DOHH2 (cell line): ENCODE data around the gene TCF12.

ENCODE experiments used
- EZH2phosphoT487 ChIP-seq: fragments of 200-600 bp; sonication (generic); IDR thresholded peaks from 2 replicates; pipeline ENCODE4 v1.6.1; 2017; ENCODE audit warnings: borderline replicate concordance, mild to moderate bottlenecking, antibody characterized with exemption, low read length, moderate library complexity, mixed read lengths
- TF ChIP-seq, protein P1 (sequence below): fragments of 200-600 bp; sonication (generic); IDR thresholded peaks from one replicate; pipeline ENCODE4 v1.5.1; 2014; ENCODE audit warnings: antibody characterized with exemption, mild to moderate bottlenecking, low read depth, low read length; ENCODE audit not compliant: poor library complexity, severe bottlenecking

DNA sequence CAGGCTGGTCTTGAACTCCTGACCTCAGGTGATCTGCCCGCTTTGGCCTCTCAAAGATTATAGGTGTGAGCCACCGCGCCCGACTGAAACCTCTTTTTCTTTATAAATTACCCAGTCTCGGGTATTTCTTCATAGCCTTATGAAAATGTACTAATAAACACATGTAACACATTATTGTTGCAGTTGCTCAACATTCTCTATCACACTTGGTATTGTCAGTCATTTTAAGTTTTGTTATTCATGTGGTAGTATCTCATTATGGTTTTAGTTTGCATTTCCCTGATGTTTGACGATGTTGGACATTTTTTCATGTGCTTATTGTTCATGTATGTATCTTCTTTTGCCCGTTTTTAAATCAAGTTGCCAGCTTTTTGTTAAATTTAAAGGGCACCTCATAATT, 109.7 kb downstream of the TCF12 start:
- TF ChIP-seq, protein P1, sequence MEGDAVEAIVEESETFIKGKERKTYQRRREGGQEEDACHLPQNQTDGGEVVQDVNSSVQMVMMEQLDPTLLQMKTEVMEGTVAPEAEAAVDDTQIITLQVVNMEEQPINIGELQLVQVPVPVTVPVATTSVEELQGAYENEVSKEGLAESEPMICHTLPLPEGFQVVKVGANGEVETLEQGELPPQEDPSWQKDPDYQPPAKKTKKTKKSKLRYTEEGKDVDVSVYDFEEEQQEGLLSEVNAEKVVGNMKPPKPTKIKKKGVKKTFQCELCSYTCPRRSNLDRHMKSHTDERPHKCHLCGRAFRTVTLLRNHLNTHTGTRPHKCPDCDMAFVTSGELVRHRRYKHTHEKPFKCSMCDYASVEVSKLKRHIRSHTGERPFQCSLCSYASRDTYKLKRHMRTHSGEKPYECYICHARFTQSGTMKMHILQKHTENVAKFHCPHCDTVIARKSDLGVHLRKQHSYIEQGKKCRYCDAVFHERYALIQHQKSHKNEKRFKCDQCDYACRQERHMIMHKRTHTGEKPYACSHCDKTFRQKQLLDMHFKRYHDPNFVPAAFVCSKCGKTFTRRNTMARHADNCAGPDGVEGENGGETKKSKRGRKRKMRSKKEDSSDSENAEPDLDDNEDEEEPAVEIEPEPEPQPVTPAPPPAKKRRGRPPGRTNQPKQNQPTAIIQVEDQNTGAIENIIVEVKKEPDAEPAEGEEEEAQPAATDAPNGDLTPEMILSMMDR: no peak
- no peak for TF ChIP-seq EZH2phosphoT487
